Measurements from ENCODE around the gene KRTAP2-3.
"Not testable (repeated sequence)": the region's sequence is repeated elsewhere in the genome, so short reads cannot be mapped to it uniquely, and the experiment has no call there.

The KRTAP2-3 gene

DNA sequence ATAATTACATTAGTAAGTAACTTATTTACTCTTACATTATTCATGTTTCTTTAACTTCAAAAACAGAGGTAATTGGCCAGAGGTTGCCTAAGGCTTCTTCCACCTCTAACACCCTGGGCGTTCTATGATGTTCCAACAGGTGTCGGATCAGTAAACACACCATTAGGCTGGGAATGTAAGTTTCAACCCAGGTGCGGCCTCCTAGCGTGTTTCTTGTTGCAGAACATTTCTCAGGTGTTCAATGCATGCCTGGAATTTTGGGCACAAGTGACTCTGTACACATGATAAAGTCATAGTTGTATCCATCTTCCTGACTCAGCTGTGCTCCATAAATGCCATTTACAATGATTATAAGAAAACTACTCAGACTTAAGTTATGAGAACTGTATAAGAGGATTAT is 5.9 kb downstream of the KRTAP2-3 start:
- no peak overlapping the region for H3K4me3 ChIP-seq (ENCODE audit: severe bottlenecking)
- no peak overlapping the region for H3K27ac ChIP-seq (ENCODE audit: poor library complexity, severe bottlenecking)
- H3K36me3 ChIP-seq (ENCODE audit: low read depth) = no peaks in the 10 kb centered on the region
- no peaks in the 10 kb centered on the region for H3K27me3 ChIP-seq (ENCODE audit: insufficient read depth, poor library complexity, severe bottlenecking)
- peaks cover 13% of the 10 kb centered on the region for H3K4me1 ChIP-seq (ENCODE audit: insufficient read depth, poor library complexity, severe bottlenecking)
- TF ChIP-seq, protein P1, sequence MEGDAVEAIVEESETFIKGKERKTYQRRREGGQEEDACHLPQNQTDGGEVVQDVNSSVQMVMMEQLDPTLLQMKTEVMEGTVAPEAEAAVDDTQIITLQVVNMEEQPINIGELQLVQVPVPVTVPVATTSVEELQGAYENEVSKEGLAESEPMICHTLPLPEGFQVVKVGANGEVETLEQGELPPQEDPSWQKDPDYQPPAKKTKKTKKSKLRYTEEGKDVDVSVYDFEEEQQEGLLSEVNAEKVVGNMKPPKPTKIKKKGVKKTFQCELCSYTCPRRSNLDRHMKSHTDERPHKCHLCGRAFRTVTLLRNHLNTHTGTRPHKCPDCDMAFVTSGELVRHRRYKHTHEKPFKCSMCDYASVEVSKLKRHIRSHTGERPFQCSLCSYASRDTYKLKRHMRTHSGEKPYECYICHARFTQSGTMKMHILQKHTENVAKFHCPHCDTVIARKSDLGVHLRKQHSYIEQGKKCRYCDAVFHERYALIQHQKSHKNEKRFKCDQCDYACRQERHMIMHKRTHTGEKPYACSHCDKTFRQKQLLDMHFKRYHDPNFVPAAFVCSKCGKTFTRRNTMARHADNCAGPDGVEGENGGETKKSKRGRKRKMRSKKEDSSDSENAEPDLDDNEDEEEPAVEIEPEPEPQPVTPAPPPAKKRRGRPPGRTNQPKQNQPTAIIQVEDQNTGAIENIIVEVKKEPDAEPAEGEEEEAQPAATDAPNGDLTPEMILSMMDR (IDR thresholded peaks at IDR 0.05; ENCODE audit: poor library complexity, severe bottlenecking) = no peak
- DNase-seq (ENCODE audit: low spot score) = no peak
- no peak for ATAC-seq (ENCODE audit: low read depth)
- peaks cover 2% of the 10 kb centered on the region for H3K9me3 ChIP-seq (ENCODE audit: severe bottlenecking)

DNA sequence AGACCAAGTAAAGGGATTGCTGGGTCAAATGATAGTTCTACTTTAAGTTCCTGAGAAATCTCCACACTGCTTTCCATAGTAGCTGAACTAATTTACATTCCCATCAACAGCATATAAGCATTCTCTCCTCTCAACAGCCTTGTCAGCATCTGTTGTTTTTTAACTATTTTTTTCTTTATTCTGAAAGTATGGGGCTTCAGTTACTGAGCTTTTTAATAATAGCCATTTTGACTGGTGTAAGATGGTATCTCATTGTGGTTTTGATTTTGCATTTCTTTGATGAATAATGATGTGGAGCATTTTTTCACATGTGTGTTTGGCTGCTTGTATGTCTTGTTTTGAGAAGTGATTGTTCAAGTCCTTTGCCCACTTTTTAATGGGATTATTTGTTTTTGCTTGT is 7.3 kb downstream of the KRTAP2-3 start:
- TF ChIP-seq, protein P1 (IDR thresholded peaks at IDR 0.05; ENCODE audit: poor library complexity, severe bottlenecking) = no peak
- Histone ChIP-seq H3K27me3 (ENCODE audit: insufficient read depth, poor library complexity, severe bottlenecking) (no peaks in the 10 kb centered on the region), H3K9me3 (ENCODE audit: severe bottlenecking) (peaks cover 2% of the 10 kb centered on the region), H3K4me3 (ENCODE audit: severe bottlenecking) (no peak overlapping the region), H3K27ac (ENCODE audit: poor library complexity, severe bottlenecking) (no peak overlapping the region), H3K4me1 (ENCODE audit: insufficient read depth, poor library complexity, severe bottlenecking) (peaks cover 12% of the 10 kb centered on the region), H3K36me3 (ENCODE audit: low read depth) (no peaks in the 10 kb centered on the region)
- no peak for ATAC-seq (ENCODE audit: low read depth)
- no peak for DNase-seq (ENCODE audit: low spot score)

DNA sequence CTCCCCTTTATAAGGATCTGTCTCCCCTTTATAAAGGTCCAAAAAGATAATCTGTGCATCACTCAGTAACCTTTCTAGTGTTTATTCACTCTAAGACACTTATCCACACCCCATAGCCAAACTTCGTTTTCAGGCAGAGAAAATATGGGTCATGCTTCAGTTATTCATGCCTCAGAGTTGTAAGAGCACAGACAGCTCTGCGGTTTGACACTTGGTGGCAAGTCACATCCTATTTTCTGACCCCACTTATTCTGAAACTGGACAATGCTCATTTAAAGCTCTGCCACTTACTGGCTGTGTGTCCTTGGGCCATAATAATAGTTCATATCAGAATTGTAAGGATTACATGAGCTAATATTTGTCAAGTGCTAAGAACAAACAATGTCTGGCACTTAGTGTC is 10.8 kb downstream of the KRTAP2-3 start:
- TF ChIP-seq, protein P1 (IDR thresholded peaks at IDR 0.05; ENCODE audit: poor library complexity, severe bottlenecking) = no peak
- Histone ChIP-seq H3K4me1 (ENCODE audit: insufficient read depth, poor library complexity, severe bottlenecking) (peaks cover 13% of the 10 kb centered on the region), H3K27ac (ENCODE audit: poor library complexity, severe bottlenecking) (peak overlapping the region; percentile 55), H3K36me3 (ENCODE audit: low read depth) (no peaks in the 10 kb centered on the region), H3K4me3 (ENCODE audit: severe bottlenecking) (no peak overlapping the region), H3K27me3 (ENCODE audit: insufficient read depth, poor library complexity, severe bottlenecking) (no peaks in the 10 kb centered on the region), H3K9me3 (ENCODE audit: severe bottlenecking) (peaks cover 2% of the 10 kb centered on the region)
- no peak for DNase-seq (ENCODE audit: low spot score)
- 0 out of 3 replicates have a peak, but pooled peaks have one; percentile 42 for ATAC-seq (ENCODE audit: low read depth)

DNA sequence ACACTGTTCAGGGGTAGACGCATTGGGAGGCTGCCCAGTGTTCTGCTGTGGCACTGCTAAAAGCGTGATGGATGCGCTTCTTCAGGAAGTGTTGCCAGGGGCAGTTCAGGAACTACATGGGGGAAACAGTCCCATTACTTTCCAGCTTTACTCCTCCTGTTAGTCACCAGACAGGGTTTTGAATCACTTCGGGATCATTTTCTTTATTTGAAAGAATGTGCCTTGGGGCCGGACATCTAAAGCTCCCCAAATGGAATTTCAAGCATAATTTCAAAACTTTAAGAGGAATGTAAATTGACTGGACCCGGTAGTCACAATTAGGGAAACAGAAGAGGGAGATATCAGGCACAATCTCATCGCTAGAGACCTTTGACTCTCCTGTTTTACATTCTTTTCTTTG is 11.5 kb downstream of the KRTAP2-3 start:
- H3K27me3 ChIP-seq (ENCODE audit: insufficient read depth, poor library complexity, severe bottlenecking) = no peaks in the 10 kb centered on the region
- peaks cover 15% of the 10 kb centered on the region for H3K4me1 ChIP-seq (ENCODE audit: insufficient read depth, poor library complexity, severe bottlenecking)
- H3K36me3 ChIP-seq (ENCODE audit: low read depth) = no peaks in the 10 kb centered on the region
- ATAC-seq (ENCODE audit: low read depth) = peak; percentile 53; the same call in 2 of the 3 replicates
- H3K4me3 ChIP-seq (ENCODE audit: severe bottlenecking) = no peak overlapping the region
- H3K9me3 ChIP-seq (ENCODE audit: severe bottlenecking) = peaks cover 2% of the 10 kb centered on the region
- TF ChIP-seq, protein P1 (IDR thresholded peaks at IDR 0.05; ENCODE audit: poor library complexity, severe bottlenecking) = no peak
- H3K27ac ChIP-seq (ENCODE audit: poor library complexity, severe bottlenecking) = peak overlapping the region; percentile 55
- no peak for DNase-seq (ENCODE audit: low spot score)

DNA sequence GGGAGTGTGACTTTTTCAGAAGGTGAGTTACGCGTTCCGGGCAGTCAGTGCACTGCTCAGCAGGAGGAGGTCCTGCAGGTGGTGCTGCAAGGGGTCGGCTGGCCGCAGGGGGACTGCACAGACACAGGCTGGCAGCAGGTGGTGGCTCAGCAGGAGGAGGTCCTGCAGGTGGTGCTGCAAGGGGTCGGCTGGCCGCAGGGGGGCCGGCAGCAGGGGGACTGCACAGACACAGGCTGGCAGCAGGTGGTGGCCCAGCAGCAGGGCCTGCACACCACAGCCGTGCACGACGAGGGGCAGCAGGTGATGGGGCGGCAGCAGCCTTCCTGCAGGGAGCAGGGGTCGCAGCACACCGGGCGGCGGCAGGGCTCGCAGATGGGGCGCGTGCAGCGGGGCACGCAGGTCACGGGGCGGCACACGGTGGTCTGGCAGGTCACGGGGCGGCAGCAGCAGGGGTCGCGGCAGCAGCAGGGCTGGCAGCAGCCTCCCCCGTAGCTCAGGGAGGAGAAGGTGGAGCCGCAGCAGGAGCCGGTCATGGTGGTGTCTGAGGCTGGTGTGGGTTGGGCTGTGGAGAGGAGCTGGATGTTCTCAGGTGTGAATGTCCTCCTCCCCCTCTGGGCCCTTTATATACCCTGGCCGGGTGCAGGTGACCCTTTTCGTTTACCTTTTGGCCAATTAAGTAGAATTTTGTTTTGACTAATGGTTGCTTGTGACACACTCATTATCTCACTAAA is 13.0 kb downstream of the KRTAP2-3 start, which contains the start of gene KRTAP2-1:
Gene KRTAP2-1 (minus strand): TSS at position 582 of the 731 bp plus-strand sequence. CDS start 49 bp downstream, at position 533.
- Histone ChIP-seq H3K4me1 (ENCODE audit: insufficient read depth, poor library complexity, severe bottlenecking) (peaks cover 15% of the 10 kb centered on the region), H3K27ac (ENCODE audit: poor library complexity, severe bottlenecking) (peak within 1 kb of the TSS; percentile 55)
- not testable (repeated sequence) for H3K9me3 ChIP-seq (ENCODE audit: severe bottlenecking); DNase-seq (ENCODE audit: low spot score); H3K27me3 ChIP-seq (ENCODE audit: insufficient read depth, poor library complexity, severe bottlenecking); ATAC-seq (ENCODE audit: low read depth); H3K4me3 ChIP-seq (ENCODE audit: severe bottlenecking); H3K36me3 ChIP-seq (ENCODE audit: low read depth)
